IMR-90 (cell line): ENCODE data around the gene GCG.
A peak's percentile ranks its signal among the peaks of the same experiment; 100 is the strongest.

Experiments used
- BHLHE40 ChIP-seq: fragments of 150-350 bp; IDR thresholded peaks from 2 replicates; pipeline ENCODE4 v1.6.1; 2016; ENCODE audit warnings: mild to moderate bottlenecking, low read depth, low read length
- CEBPB ChIP-seq: IDR thresholded peaks from 2 replicates; pipeline ENCODE4 v1.6.1; 2012; ENCODE audit warnings: low read depth, low read length, improper control_type of control experiment
- CHD1 ChIP-seq: IDR thresholded peaks from 2 replicates; pipeline ENCODE4 v1.6.1; 2012; ENCODE audit warnings: low read depth, low read length, improper control_type of control experiment
- FOS ChIP-seq: fragments of 150-350 bp; IDR thresholded peaks from 2 replicates; pipeline ENCODE4 v1.6.1; 2016; ENCODE audit warnings: low read depth, low read length
- MAFK ChIP-seq: IDR thresholded peaks from 2 replicates; pipeline ENCODE4 v1.6.1; 2012; ENCODE audit warnings: low read depth, low read length, improper control_type of control experiment
- MAZ ChIP-seq: IDR thresholded peaks from 2 replicates; pipeline ENCODE4 v1.6.1; 2012; ENCODE audit warnings: low read depth, mild to moderate bottlenecking, low read length, improper control_type of control experiment, moderate library complexity, borderline replicate concordance
- MXI1 ChIP-seq: IDR thresholded peaks from 2 replicates; pipeline ENCODE4 v1.6.1; 2012; ENCODE audit warnings: low read depth, mild to moderate bottlenecking, low read length, moderate library complexity, borderline replicate concordance
- POLR2A ChIP-seq: IDR thresholded peaks from 2 replicates; pipeline ENCODE4 v1.6.1; 2012; ENCODE audit warnings: mild to moderate bottlenecking, low read depth, low read length
- RAD21 ChIP-seq: IDR thresholded peaks from 2 replicates; pipeline ENCODE4 v1.6.1; 2012; ENCODE audit warnings: low read length, improper control_type of control experiment
- RCOR1 ChIP-seq: IDR thresholded peaks from 2 replicates; pipeline ENCODE4 v1.6.1; 2012; ENCODE audit warnings: mild to moderate bottlenecking, low read length, improper control_type of control experiment; ENCODE audit not compliant: insufficient replicate concordance
- RFX5 ChIP-seq: IDR thresholded peaks from 2 replicates; pipeline ENCODE4 v1.8.0; 2012; ENCODE audit warnings: low read depth, mild to moderate bottlenecking, low read length, moderate library complexity
- TF ChIP-seq, protein P1 (sequence below): conservative IDR thresholded peaks from 2 replicates; pipeline ENCODE4 v1.5.1; 2012; ENCODE audit warnings: mild to moderate bottlenecking, low read depth, low read length, improper control_type of control experiment
- TF ChIP-seq, protein P2 (sequence below): fragments of 150-350 bp; IDR thresholded peaks from 2 replicates; pipeline ENCODE4 v1.6.1; 2016; ENCODE audit warnings: low read depth, mild to moderate bottlenecking, low read length, moderate library complexity, borderline replicate concordance
- TF ChIP-seq, protein P3 (sequence below): fragments of 150-350 bp; IDR thresholded peaks from 2 replicates; pipeline ENCODE4 v1.6.1; 2017; ENCODE audit warnings: mild to moderate bottlenecking, antibody characterized with exemption, low read length, low read depth

DNA sequence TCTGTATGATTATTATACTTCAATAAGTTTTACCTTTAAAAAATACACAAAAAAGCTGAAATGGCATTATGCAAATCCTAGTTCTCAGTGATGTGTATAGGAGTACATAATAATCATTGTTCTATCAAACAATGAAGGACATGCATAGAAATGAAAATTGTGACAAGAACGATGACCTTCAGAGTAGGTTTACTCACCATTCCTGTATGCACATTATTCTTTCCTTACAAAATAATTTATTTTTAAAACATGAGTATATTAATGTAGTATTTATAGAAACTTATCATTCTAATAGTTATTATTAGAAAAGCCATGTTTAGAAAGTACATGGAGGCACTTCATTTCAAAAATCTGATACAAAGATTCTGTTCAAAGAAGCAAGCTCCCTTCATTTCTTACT, 45.3 kb downstream of the GCG start:
- TF ChIP-seq CEBPB (no peak), POLR2A (no peak), FOS (no peak), MAFK (0 out of 2 replicates have a peak, but pooled peaks have one; percentile 8), RFX5 (no peak), CHD1 (no peak), RAD21 (no peak), RCOR1 (no peak), MXI1 (no peak), BHLHE40 (no peak), MAZ (no peak)
- TF ChIP-seq, protein P1, sequence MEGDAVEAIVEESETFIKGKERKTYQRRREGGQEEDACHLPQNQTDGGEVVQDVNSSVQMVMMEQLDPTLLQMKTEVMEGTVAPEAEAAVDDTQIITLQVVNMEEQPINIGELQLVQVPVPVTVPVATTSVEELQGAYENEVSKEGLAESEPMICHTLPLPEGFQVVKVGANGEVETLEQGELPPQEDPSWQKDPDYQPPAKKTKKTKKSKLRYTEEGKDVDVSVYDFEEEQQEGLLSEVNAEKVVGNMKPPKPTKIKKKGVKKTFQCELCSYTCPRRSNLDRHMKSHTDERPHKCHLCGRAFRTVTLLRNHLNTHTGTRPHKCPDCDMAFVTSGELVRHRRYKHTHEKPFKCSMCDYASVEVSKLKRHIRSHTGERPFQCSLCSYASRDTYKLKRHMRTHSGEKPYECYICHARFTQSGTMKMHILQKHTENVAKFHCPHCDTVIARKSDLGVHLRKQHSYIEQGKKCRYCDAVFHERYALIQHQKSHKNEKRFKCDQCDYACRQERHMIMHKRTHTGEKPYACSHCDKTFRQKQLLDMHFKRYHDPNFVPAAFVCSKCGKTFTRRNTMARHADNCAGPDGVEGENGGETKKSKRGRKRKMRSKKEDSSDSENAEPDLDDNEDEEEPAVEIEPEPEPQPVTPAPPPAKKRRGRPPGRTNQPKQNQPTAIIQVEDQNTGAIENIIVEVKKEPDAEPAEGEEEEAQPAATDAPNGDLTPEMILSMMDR = no peak
- TF ChIP-seq, protein P2, sequence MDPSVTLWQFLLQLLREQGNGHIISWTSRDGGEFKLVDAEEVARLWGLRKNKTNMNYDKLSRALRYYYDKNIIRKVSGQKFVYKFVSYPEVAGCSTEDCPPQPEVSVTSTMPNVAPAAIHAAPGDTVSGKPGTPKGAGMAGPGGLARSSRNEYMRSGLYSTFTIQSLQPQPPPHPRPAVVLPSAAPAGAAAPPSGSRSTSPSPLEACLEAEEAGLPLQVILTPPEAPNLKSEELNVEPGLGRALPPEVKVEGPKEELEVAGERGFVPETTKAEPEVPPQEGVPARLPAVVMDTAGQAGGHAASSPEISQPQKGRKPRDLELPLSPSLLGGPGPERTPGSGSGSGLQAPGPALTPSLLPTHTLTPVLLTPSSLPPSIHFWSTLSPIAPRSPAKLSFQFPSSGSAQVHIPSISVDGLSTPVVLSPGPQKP = no peak
- TF ChIP-seq, protein P3, sequence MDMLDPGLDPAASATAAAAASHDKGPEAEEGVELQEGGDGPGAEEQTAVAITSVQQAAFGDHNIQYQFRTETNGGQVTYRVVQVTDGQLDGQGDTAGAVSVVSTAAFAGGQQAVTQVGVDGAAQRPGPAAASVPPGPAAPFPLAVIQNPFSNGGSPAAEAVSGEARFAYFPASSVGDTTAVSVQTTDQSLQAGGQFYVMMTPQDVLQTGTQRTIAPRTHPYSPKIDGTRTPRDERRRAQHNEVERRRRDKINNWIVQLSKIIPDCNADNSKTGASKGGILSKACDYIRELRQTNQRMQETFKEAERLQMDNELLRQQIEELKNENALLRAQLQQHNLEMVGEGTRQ = no peak
